ENCODE results near the gene STX8. TPM values are rescaled to one million over a fixed set of nuclear protein-coding genes. Genes with fewer than 3 reads are reported as not detected.
"Not testable (repeated sequence)": the region's sequence is repeated elsewhere in the genome, so short reads cannot be mapped to it uniquely, and the experiment has no call there.

Gene STX8
- total RNA-seq, 4 donors from 2014 or later = 22.0 to 67.3 (median 46.5) TPM

- TF ChIP-seq POLR2A (IDR thresholded peaks at IDR 0.05) = no peak
- TF ChIP-seq, protein P1, sequence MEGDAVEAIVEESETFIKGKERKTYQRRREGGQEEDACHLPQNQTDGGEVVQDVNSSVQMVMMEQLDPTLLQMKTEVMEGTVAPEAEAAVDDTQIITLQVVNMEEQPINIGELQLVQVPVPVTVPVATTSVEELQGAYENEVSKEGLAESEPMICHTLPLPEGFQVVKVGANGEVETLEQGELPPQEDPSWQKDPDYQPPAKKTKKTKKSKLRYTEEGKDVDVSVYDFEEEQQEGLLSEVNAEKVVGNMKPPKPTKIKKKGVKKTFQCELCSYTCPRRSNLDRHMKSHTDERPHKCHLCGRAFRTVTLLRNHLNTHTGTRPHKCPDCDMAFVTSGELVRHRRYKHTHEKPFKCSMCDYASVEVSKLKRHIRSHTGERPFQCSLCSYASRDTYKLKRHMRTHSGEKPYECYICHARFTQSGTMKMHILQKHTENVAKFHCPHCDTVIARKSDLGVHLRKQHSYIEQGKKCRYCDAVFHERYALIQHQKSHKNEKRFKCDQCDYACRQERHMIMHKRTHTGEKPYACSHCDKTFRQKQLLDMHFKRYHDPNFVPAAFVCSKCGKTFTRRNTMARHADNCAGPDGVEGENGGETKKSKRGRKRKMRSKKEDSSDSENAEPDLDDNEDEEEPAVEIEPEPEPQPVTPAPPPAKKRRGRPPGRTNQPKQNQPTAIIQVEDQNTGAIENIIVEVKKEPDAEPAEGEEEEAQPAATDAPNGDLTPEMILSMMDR (IDR thresholded peaks at IDR 0.05) = no peak
- intact Hi-C loops (cut with DNase I; ENCODE audit: low total_unique reads) = no loop called here
- no peaks in the 10 kb centered on the region for H3K36me3 ChIP-seq
- H3K27me3 ChIP-seq = no peaks in the 10 kb centered on the region
- H3K27ac ChIP-seq = no peak overlapping the region
- no peak for DNase-seq
- no peak overlapping the region for H3K4me3 ChIP-seq
- H3K4me1 ChIP-seq = no peaks in the 10 kb centered on the region
- no peaks in the 10 kb centered on the region for H3K9me3 ChIP-seq
These were observed 7.6 kb downstream of the STX8 start for GRCh38 chr17:9568004-9568403.

- H3K36me3 ChIP-seq; H3K27me3 ChIP-seq; H3K9me3 ChIP-seq; H3K27ac ChIP-seq; intact Hi-C loops (cut with DNase I; ENCODE audit: low total_unique reads); H3K4me1 ChIP-seq; H3K4me3 ChIP-seq; DNase-seq: not testable (repeated sequence)
These were observed 8.9 kb downstream of the STX8 start for GRCh38 chr17:9566739-9567138.

GRCh38 chr17:9566067-9566466, 9.6 kb downstream of the STX8 start:
- intact Hi-C loops (cut with DNase I; ENCODE audit: low total_unique reads) = no loop called here
- H3K9me3 ChIP-seq = no peaks in the 10 kb centered on the region
- no peak overlapping the region for H3K27ac ChIP-seq
- no peaks in the 10 kb centered on the region for H3K27me3 ChIP-seq
- H3K36me3 ChIP-seq = no peaks in the 10 kb centered on the region
- TF ChIP-seq POLR2A (IDR thresholded peaks at IDR 0.05) = no peak
- H3K4me3 ChIP-seq = no peak overlapping the region
- H3K4me1 ChIP-seq = no peaks in the 10 kb centered on the region
- DNase-seq = no peak

- Histone ChIP-seq H3K36me3 (no peaks in the 10 kb centered on the region), H3K4me3 (no peak overlapping the region), H3K9me3 (no peaks in the 10 kb centered on the region), H3K4me1 (no peaks in the 10 kb centered on the region), H3K27me3 (no peaks in the 10 kb centered on the region), H3K27ac (no peak overlapping the region)
- intact Hi-C loops (cut with DNase I; ENCODE audit: low total_unique reads) = no loop called here
- DNase-seq = no peak
- TF ChIP-seq, protein P1 (IDR thresholded peaks at IDR 0.05) = no peak
- TF ChIP-seq POLR2A (IDR thresholded peaks at IDR 0.05) = no peak
These were observed 11.5 kb downstream of the STX8 start for GRCh38 chr17:9564104-9564503.

DNA sequence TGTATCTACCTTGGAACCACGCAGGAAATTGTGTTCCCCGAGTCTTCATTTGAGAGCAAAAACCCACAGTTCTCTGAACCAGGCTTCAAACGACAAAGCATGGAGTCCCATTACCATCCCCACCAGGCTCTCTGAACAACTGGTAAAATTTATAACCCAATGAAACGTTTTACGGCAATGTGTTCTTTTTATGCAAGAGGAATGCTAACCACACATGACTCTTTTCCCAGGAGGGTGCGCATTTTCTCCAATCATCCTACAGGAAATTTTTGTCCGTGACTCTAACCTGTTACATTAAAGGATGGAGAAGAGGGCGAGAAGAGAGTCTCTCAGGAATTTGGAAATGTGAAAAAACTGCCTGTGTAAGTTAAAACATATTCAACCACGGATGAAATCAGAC, 17.8 kb downstream of the STX8 start:
- intact Hi-C loops (cut with DNase I; ENCODE audit: low total_unique reads) = no loop called here
- no peak overlapping the region for H3K27ac ChIP-seq
- TF ChIP-seq, protein P1 (IDR thresholded peaks at IDR 0.05) = no peak
- TF ChIP-seq POLR2A (IDR thresholded peaks at IDR 0.05) = no peak

DNA sequence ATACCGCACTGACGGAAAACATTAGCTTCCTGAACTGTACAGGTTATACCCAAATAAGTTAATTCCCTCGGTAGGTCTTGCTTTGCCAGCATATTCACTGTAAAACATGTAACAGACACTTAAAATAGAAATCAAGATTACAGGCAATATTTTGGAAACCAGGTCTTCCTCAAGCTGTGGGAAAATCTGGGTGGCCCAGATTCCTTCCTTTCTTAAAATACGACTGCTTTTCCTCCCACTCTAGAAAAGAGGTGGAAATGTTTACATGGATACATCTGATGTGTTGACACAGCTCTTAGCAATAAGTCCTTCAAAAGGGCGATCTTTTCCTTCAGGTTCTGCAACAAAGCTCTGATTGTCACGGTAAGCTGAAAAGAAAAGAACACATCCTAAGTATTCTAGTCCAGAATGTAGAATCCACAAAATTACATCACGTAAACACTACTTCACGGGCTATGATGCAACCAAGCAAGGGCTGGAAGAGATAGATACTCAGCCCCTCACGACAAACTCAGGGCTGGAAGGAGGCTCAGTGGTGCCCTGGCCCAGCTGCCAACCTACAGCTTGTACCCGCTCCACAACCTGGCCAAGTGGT, 18.4 kb downstream of the STX8 start:
- no peaks in the 10 kb centered on the region for H3K27me3 ChIP-seq
- no peaks in the 10 kb centered on the region for H3K9me3 ChIP-seq
- no peaks in the 10 kb centered on the region for H3K36me3 ChIP-seq
- intact Hi-C loops (cut with DNase I; ENCODE audit: low total_unique reads) = no loop called here
- DNase-seq = no peak
- H3K27ac ChIP-seq = peak overlapping the region in 1 of 2 donors; percentile 29
- no peaks in the 10 kb centered on the region for H3K4me1 ChIP-seq
- H3K4me3 ChIP-seq = no peak overlapping the region
- TF ChIP-seq POLR2A (IDR thresholded peaks at IDR 0.05) = no peak
- TF ChIP-seq, protein P1 (IDR thresholded peaks at IDR 0.05) = no peak

More for the DNA sequence above, 17.8 kb downstream of the STX8 start:
- Histone ChIP-seq H3K36me3 (no peaks in the 10 kb centered on the region), H3K4me3 (no peak overlapping the region), H3K9me3 (no peaks in the 10 kb centered on the region), H3K27me3 (no peaks in the 10 kb centered on the region), H3K4me1 (no peaks in the 10 kb centered on the region)
- DNase-seq = no peak

DNA sequence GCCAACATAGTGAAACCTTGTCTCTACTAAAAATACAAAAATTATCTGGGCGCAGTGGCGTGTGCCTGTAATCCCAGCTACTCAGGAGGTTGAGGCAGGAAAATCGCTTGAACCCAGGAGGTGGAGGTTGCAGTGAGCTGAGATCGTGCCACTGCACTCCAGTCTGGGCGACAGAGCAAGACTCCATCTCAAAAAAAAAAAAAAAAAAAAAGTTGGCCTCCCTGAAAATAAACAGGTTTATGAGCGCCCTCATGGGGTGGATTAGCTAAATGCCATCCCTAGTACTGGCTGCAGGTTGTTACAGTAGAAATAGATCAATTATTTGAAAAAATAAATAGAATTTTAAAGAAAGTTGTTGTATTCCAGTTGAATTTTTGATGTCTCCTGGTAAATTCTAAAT, 20.9 kb downstream of the STX8 start:
- intact Hi-C loops (cut with DNase I; ENCODE audit: low total_unique reads); DNase-seq; H3K9me3 ChIP-seq; H3K27me3 ChIP-seq; H3K4me1 ChIP-seq; H3K4me3 ChIP-seq; H3K27ac ChIP-seq; H3K36me3 ChIP-seq: not testable (repeated sequence)
